Embryonic facial prominence (tissue), 1 donor: Measurements from ENCODE around the gene KCNN4.
"Not testable (repeated sequence)": the region's sequence is repeated elsewhere in the genome, so short reads cannot be mapped to it uniquely, and the experiment has no call there.

Experiments used
- DNase-seq: peaks from one replicate; pipeline ENCODE4 v3.0.0-alpha.2; 2016; ENCODE audit errors: extremely low spot score

The KCNN4 gene

DNA sequence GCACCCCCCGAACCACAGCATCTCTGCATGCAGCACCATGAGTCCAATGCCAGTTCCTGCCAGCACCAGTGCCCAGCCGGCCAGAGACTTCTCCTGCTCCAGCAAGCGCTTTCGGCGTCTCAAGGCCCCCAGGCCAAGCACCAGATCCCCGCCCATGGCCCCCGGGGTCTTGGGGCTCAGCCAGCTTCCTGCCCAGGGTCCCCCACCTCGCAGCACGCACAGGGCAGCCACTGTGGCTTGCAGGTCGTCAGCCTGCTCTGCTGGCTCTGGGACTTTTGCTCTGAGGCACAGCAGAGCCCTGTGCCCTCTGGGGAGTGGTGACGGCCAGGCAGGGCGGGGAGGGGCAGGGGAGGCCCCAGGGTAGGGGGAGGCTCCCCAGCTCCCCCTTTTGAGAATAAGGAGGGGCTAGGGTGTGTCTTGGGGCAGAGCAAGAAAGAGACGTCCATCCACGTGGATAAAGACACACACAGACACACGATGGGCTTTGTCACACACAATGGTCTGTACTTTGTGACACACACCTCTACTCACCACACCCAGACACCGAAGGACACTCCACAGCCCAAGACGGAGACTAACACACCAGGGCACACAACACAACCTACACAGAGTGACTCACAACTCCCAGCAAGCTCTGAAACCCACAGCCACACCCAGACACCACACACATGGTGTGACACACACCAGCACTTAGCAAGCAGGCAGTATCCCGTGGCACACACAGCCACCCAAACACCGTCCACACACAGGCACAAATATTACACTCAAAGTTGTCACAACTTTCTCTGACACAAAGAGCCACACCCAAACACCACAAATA is at the start of gene KCNN4:
KCNN4 (minus strand) TSS at position 268 of the 820 bp plus-strand sequence; CDS start at position 156, 112 bp downstream.
- DNase-seq, result no peak

- peak; percentile 77 for DNase-seq
These were observed 46.3 kb upstream of the KCNN4 start, which contains the start of gene ZNF283 for GRCh38 chr19:43826787-43827754. ZNF283 (plus strand) TSS chr19:43827321; CDS start chr19:43833505, 6,184 bp downstream.

GRCh38 chr19:43824572-43824971 is 43.8 kb upstream of the KCNN4 start:
- not testable (repeated sequence) for DNase-seq

DNA sequence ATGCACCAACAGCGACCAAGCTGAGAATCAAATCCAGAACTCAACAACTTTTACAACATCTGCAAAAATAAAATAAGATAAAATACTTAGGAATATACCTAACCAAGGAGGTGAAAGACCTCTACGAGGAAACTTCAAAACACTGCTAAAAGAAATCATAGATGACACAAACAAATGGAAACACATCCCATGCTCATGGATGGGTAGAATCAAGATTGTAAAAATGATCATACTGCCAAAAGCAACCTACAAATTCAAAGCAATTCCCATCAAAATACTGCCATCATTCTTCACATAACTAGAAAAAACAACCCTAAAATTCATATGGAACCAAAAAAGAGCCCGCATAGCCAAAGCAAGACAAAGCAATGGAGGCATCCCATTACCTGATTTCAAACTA is 43.1 kb upstream of the KCNN4 start:
- DNase-seq, result not testable (repeated sequence)

GRCh38 chr19:43820884-43821215 is 40.1 kb upstream of the KCNN4 start:
- no peak for DNase-seq

DNA sequence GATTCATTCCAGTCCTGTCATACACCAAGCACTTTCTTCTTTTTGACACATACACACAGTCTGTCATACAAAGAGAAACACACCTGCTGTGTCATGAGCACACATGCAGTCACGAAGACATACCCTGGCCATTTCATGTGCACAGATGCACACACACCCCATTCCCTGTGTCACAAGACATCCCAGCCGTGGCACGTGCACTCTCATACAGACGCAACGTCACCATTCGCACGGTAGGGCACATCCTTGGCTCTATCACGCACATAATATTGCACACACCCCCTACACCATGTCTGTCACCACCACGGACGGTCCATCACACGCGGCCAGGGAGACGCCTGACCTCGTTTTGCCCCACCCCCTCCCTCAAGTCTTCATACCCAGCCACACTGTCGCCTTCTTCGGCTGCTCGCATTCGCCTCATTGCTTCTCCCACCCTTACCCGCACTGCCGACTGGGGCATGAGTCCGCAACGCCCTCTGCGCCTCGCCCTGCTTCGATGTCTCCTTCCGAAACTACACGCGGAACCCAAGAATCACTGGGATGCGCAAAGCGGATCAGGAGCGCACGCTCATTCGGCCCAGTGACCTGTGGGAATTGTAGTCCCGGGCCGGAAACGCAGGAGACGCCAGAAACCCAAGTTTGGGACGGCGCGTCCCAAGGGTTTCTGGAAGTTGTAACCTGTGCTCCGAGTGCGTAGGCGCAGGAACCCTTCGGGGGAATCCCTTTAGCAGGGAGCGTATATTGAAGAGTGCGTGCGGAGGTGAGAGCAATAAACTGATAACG is 39.5 kb upstream of the KCNN4 start:
- no peak for DNase-seq

- no peak for DNase-seq
These were observed 37.7 kb upstream of the KCNN4 start for GRCh38 chr19:43818500-43818899.

- DNase-seq, result not testable (repeated sequence)
These were observed 36.7 kb upstream of the KCNN4 start for GRCh38 chr19:43817454-43817853.

DNA sequence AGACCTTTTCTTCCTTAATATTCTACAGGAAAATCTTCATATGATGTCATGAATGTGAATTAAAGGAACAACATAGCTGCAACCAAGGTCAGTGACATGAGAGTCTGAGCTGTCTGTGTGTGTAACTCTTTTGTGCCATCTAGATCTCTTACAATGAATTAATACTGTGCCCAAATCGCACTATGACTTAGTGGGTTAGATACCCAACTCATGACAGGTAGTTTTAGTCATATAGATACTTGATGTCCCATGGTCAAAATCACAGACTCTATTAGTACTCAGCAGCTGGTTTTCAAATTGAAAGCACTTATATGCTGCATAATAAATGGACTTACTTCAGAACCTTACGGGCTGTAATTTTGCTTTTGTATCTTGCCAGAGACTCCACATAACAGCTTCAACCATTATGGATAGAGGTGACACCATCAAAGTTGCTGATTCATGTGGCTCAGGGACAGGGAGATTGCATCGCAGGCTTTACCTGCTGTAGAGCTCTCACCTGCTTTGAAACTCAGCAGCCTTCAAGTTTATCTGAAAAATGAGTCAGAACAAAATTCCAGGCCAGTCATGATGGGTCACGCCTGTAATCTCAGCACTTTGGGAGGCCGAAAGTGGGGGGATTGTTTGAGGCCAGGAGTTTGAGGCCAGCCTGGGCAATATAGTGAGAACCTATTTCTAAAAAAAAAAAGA is 34.0 kb upstream of the KCNN4 start:
- no peak for DNase-seq

GRCh38 chr19:43812688-43813087 is 31.9 kb upstream of the KCNN4 start:
- DNase-seq, result no peak

GRCh38 chr19:43812259-43812658 is 31.5 kb upstream of the KCNN4 start:
- no peak for DNase-seq

- DNase-seq, result no peak
These were observed 31.1 kb upstream of the KCNN4 start for GRCh38 chr19:43811837-43812236.

DNA sequence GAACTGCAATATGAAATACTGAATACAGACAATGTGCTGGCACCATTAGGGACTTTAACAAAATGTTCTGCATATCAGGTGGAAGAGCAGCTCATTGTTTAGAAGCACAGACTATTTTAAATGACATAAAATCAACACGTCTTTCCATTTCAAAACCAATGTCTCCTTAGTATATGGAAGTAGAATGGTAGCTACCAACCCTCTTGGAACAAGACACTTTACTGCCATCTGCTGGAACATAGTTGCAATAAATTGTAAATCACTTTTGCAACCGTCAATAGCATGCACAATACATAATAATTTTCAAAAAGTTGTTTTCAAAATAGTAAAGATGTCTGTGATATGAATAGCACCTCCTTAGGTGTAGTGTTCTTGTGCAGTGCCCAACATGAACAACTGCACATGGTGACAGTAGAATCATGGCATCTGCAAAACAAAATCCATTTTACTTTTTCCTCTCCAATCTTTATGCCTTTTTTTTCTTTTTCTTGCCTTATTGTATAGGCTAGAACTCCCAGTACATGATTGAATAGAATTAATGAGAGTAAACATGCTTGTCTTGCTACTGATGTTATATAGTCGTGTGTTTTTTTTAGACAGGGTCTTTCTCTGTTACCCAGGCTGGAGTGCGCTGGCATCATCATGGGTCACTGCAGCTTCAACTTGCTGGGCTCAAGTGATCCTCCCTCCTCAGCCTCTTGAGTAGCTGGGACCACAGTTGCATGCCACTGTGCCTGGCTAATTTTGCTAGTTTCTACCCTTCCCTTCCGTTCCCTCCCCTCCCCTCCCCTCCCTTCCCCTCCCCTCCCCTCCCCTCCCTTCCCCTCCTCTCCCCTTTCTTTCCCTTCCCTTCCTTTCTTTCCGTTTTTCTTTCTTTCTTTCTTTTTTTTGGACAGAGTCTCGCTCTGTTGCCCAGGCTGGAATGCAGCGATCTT is 29.3 kb upstream of the KCNN4 start:
- no peak for DNase-seq

GRCh38 chr19:43807651-43808050 is 26.9 kb upstream of the KCNN4 start:
- DNase-seq, result no peak

DNA sequence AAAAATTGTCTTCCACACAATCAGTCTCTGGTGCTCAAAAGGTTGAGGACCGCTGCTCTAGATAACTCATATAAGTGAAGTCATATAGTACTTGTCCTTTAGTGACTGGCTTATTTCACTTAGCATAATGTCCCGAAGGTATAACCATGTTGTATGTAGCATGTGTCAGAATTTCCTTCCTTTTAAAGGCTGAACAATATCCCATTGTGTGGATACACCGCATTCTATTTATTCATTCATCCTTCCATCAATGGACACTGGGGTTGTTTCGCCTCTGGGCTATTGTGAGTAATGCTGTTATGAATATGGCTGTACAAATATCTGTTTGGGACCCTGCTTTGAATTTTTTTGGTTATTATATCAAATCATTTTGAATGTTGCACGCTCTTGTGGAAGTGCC is 26.1 kb upstream of the KCNN4 start:
- DNase-seq, result no peak

DNA sequence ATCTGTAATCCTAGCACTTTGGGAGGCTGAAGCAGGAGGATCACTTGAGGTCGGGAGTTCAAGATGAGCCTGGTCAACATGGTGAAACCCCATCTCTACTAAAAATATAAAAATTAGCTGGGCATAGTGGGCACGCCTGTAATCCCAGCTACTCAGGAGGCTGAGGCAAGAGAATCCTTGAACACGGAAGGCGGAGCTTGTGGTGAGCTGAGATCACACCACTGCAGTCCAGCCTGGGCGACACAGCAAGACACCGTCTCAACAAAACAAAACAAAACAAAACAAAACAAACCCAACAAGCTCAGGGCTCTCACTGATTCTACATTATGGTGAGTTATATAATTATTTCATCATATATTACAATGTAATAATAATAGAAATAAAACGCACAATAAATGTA is 25.6 kb upstream of the KCNN4 start:
- not testable (repeated sequence) for DNase-seq

- DNase-seq, result no peak
These were observed 23.7 kb upstream of the KCNN4 start for GRCh38 chr19:43804432-43804831.

DNA sequence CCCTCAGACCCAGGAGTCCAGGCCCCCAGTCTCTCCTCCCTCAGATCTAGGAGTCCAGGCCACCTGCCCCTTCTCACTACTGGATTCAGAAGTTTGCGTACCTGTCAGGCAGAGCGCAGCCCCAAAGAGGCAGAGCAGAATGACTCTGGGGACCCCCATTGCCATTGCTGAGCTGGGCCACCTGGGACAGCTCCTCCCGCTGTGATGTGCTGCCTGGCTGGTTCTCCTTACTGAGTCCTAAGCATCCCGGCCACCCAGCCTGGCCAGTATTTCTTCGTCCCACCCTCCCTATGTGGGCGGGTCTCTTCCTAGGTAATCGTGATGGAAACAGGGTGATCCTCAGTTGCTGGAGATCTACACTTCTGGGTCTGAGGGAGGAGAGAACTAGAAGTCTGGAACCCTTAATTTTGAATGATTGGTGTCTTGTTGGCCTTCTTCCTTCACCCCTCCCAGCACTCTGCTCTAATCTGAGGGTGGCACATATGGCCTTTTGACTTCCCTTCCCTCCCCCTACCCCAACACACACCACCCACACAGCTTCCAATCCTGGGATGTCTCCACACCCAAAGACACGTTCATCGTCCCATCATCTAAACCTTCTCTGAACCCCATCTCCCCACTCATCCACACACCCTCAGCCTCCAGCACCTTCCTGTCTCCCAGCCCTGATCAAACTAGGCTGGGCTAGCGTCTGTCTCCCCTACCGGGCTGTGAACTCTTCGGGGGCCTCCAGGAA is 21.6 kb upstream of the KCNN4 start, which contains the start of gene LYPD5:
LYPD5 (minus strand) TSS at position 232 of the 736 bp plus-strand sequence; CDS start at position 165, 67 bp downstream.
- no peak for DNase-seq

- DNase-seq, result no peak
These were observed 18.8 kb upstream of the KCNN4 start for GRCh38 chr19:43799502-43800142.
